UCSD-AML1 (cell line): Measurements from ENCODE around the gene CADPS.

Source experiments
- DNase-seq: peaks from one replicate; lab custom pipeline; 2025; ENCODE audit not compliant: unreplicated experiment; lab: John Stamatoyannopoulos, UW

CADPS gene

GRCh38 chr3:62378311-62378789, 496.9 kb downstream of the CADPS start:
- no peak for DNase-seq

DNA sequence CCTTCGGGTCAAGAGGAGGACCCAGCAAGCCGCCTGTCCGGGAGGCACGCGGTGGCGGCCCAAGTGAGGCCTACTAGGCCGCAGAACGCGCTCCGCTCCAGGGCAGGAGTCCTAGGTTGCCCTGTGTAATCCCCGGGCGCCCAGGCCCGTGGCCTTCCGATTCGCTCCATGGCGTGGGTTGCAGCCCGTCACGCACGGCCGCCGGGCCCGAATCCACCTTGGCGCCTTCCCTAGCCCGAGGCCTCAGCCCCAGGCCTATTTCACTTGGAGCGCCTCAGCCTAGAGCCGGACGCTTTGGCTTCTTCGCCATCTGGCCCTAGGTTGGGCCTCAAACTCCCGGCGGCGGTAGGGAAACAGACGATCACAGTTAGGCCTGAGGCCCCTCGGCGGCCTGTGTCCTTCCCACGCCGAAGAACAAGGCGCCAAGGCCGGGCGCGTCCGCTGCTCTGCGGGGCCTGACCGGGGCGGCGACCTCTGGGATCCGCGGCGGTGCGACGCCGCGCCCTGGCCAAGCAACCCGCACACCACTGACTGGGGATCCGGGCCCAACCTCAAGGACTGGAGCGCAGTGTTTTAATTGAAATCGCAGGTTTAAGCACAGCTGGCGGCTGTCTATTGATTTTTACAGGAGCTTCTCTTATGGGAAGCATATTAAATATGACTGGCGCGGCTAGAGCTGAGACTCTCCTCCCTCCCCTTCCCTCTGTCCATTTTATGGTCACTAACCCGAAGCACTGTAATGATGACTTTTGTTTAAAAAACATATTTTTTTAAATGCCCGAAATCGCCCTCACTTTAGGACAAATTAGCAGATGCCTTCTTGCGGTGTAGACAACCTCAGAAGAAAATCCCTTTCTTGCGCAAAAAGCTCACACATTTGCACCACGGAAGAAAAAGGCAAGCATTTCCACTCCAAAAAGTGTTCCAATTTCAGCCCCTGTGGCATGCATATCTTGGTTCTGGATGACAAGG, 498.0 kb downstream of the CADPS start:
- DNase-seq: no peak

- DNase-seq: no peak
These were observed 498.8 kb downstream of the CADPS start for GRCh38 chr3:62376454-62376720.

DNA sequence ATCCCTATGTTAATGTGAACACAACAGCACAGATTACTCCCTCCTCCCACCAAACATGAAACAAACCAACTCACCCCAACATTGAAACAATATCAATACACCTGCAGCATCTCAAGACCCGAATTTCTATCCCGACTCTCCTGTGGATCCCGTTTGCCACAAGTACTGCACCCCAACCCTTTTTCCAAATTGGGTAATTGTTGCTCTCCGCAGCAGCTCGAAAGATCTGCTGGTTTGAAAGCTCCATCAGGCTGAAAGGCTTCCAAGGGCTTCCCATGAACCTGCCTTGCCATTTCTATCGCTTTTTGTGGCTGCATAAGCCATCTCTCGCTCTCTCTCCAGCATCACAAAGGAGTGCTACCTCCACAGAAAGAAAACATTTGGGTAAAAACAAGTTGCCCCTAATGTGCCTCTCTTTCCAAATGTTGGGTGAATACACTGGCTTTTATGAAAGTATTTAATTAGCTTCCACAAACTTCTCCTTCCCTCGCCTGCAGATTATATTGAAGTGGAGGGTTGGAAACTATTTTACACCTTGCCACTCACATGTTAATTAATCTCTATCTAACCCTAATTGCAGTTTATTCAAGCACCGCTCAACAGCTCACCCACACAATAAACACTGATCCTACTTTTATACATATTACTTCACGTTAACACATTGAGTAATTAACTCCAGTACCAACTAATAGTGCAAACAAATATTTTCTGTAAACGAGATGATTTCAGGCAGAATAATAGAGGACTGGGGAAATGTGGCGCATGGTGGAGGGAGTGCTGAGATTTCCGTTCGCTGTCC, 499.4 kb downstream of the CADPS start:
- DNase-seq: no peak

DNA sequence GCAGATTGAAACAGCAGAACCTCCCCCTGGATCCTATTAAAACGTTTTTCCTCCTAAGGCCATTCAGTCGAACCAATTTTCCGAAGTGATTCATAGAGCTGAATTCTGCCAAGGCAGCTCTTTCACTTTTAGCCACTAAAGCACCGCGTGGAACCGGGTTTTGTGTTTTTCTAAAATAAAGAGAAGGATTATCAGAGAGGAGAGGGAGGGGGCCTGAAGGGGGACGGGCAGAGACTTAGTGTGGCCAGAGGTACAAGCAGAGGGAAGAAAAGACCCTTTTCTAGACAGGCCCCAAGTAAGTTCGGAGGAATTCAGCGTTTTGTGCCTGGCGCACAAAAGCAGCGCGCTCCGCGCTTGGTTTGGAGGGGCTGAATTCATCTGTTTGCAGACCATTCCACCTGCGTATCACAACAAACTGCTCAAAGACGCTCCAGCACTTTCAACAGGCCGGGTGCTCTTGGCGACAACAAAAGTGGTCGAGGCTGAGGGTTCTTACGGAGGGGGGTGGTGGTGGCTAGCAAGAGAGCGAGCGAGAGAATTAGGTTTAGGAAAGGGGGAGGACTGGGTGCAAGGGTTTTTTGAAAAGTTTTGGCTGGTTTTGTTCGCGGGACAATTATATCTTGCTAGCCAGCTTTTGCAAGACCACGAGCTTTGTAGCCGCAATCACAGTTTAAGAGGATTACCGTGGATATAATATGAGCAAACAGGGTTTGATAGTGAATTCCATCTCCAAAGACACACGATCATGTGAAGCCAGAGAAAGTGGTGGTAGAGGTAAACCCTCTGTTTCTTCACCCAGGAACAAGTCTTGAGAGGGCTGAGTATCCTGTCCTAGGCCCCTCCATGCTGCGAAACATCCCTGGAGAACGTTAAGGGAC, 500.6 kb downstream of the CADPS start:
- DNase-seq: no peak

DNA sequence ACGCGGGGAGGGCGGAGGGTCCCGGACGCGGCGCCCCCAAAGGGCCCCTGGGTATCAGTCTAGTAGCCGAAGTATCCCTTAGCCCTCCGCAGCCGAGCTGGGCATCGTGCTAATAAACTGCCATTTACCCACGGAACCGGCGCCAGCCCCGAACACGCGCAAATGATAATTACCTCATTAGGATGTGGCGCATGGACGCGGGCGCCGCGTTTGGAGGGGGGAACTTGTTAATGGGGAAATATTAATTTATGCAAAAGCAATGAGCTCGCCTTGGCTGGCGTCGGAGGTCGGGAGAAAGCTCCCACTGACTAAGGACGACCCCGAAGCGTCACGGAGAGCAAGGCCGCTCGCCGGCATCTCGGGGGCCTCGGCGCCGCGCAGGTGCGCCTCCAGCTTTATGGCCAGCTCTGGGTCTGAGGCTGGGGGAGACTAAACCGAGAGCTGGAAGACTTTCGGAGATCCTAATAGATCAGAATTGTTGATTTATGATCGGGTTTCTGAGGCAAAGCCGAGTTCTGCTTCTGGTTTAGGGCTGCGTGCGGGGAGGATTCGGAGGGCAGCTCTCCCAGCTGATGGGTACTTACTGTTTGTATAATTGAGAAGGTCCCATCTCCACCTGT, 501.4 kb downstream of the CADPS start:
- no peak for DNase-seq

DNA sequence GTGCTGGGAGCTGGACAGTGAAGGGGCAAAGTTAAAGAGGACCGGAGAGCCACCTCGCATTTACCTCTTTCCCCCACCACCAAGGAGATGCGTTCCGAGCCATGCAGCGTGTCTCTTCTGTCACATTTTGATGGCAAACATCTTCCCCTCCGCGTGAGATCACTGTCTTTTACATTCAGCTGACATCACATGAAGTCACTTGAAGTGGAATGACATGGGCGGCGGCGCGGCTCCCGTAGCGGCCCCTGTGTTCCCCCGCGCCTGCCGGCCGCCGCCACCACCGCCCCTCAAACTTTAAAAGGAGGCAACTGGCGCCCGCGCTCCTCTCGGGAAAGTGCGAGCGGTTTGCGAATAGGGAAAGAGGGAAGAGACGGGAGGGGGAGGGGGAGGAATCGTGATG, 502.0 kb downstream of the CADPS start, which contains the start of gene FEZF2:
FEZF2 (minus strand) TSS at position 336 of the 400 bp plus-strand sequence. CDS start 682 bp downstream, outside the sequence.
- DNase-seq: no peak

DNA sequence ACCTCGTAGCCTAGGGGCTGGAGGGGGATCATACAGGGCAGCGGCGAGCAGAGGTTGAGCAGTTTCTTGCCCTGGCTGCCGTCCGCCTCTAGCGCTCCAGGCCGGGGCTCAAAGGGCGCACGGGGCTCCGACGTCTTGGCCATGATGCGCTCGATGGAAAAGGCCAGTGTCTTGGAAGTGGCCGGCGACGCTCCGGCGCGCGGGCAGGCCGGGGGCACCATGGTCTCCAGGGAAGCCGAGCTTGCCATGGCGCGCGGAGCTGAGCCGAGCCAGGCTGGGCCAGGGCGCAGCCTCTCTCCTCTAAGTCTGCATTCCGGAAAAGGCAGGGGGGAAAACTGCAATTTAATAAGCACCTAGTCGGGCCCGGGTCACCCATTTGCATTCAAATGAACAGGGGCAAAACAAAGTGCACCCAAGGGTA, 502.6 kb downstream of the CADPS start:
- DNase-seq: no peak

DNA sequence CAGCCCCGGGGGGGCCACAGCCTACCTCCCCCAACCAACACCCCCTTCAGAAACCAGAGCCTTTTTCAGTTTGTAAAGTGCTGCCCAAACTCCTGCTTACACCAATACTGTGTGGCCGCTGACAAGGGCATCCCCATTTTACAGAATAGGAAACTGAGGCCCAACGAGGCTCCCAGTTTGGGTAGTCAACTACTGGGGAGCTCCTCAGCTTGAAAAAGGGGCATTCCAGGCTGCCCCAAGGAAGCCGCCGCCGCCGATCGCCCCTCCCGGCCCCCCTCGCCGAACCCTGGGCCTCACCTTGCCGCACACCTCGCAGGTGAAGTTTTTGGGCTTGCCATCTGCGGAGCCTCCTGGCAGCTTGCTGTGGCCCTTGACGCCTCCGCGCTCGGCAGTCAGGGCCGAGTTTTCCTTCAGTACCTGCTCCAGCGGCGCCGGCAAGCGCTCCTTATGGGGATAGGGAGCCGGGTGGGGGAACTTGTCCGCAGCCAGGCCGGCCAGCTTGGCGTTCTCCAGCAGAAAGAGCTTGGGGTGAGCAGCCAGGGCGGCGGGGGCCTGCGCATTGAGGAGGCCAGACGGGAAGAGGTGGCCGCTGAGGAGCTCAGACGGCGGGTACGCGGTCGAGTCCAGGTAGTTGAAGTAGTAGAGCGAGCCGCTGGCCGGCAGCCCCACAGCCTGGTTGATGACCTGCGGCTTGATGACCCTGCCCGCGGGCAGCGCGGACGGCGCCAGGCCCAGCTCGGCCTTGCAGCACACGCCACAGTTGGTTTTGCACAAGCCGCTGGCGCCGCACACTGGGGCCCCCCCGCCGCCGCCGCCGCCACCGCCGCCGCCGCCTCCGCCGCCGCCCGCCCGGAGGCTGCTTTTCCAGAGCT, 503.3 kb downstream of the CADPS start:
- no peak for DNase-seq

GRCh38 chr3:62370858-62371719, 504.1 kb downstream of the CADPS start:
- DNase-seq: no peak

DNA sequence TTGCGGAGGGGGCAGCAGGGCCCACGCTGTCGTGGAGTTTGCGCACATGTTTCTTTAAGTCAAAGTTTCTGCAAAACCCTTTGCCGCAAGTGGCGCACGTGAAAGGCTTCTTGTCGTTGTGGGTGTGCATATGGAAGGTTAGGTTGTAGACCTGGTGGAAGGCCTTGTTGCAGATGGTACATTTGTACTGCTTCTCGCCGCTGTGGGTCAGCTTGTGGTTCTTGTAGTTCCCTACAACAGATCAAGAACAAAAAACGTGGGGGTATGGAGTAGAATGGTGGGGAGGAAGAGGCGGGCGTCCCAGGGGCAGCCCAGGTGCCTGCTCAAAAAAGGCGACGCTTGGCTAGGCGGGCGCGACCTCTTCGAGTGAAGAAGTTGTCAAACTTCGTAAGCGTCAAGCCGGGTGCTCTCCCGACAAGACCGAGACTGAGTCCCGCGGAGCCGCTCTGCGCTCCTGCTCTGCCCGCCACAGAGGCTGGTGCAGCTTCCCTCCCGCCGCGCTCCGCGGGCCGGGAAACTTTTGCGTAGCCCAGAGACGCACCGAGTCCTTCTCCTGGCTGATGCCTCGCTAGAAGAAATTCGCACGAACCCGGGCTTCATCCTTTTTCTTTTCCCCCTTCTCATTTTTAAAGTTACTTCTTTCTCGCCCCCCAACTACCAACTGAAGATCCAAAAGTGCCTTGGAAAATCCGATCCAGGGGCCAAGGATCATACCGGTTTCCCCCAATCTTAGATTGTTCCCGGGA, 504.9 kb downstream of the CADPS start:
- no peak for DNase-seq

DNA sequence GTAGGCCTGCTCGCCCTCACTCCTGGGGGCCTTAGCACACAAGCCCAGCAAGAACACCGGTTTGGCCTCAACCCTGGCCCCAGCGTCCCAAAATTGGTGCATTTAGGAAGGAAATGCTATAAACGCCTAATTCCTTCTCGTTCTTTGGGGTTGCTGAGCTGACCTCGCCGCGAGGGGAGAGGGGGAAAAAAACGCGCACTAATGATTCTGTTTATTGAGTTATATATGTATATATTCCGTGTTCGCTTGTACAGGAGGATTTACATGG, 505.8 kb downstream of the CADPS start:
- DNase-seq: no peak

- no peak for DNase-seq
These were observed 506.3 kb downstream of the CADPS start for GRCh38 chr3:62368705-62369475.

GRCh38 chr3:62368290-62368704, 506.9 kb downstream of the CADPS start:
- DNase-seq: no peak

- no peak for DNase-seq
These were observed 507.4 kb downstream of the CADPS start for GRCh38 chr3:62367763-62368195.

GRCh38 chr3:62366126-62366484, 509.1 kb downstream of the CADPS start:
- DNase-seq: no peak

- DNase-seq: no peak
These were observed 509.7 kb downstream of the CADPS start for GRCh38 chr3:62365391-62366125.
